ENCODE measurements around the gene DTD1. TPM values are rescaled to one million over a fixed set of nuclear protein-coding genes. Genes with fewer than 3 reads are reported as not detected.

Gene DTD1
- total and polyA plus RNA-seq, 2 of the 13 experiments (the other 11 are each of a cell fraction or from before 2014, with no cell fraction given): 41.2 to 79.3 TPM

DNA sequence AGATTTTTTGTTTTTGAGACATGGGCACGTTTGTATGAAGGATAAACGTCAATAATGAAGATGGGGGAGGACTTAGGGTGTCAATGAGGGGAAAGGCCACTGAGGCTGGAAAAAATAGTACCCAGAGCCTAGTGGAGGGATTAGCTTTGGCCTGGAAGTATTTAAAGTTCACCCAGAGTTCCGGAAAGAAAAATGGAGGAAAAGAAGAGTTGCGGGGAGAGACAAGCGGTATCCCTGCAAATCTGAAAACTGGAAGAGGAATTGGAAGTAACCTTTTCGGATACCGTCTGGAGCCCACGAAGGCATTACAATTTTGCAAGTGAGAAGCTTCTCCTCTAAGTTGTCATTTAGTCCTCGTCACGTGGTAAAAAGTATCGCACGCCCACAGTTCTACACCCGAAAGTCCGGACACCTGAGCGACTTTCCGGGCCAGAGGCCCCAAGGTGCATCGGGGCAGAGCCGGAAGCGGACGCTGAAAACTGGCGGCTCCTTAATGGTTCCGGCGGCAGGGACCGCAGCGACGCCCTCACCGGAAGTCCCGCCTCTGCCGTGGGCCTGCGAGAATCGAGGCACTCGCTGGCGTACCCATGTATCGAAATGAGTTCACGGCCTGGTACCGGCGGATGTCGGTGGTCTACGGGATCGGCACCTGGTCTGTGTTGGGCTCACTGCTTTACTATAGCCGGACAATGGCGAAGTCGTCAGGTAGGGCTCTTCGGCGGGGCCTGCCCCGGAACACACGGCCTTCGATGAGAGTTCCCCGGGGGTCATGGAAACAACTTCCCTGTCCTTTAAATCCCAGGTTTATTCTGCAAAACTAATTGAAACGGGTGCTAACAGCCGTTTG is 20.7 kb upstream of the DTD1 start, which contains the start of gene SMIM26 (continued):
- TF ChIP-seq, protein P1, sequence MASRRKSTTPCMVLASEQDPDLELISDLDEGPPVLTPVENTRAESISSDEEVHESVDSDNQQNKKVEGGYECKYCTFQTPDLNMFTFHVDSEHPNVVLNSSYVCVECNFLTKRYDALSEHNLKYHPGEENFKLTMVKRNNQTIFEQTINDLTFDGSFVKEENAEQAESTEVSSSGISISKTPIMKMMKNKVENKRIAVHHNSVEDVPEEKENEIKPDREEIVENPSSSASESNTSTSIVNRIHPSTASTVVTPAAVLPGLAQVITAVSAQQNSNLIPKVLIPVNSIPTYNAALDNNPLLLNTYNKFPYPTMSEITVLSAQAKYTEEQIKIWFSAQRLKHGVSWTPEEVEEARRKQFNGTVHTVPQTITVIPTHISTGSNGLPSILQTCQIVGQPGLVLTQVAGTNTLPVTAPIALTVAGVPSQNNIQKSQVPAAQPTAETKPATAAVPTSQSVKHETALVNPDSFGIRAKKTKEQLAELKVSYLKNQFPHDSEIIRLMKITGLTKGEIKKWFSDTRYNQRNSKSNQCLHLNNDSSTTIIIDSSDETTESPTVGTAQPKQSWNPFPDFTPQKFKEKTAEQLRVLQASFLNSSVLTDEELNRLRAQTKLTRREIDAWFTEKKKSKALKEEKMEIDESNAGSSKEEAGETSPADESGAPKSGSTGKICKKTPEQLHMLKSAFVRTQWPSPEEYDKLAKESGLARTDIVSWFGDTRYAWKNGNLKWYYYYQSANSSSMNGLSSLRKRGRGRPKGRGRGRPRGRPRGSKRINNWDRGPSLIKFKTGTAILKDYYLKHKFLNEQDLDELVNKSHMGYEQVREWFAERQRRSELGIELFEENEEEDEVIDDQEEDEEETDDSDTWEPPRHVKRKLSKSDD (CRISPR knock-in tag; IDR thresholded peaks at IDR 0.05; ENCODE audit: low read depth): peak; percentile 63
- TF ChIP-seq SNRNP70 (IDR thresholded peaks at IDR 0.05; ENCODE audit: low read depth, low read length): no peak
- TF ChIP-seq, protein P2, sequence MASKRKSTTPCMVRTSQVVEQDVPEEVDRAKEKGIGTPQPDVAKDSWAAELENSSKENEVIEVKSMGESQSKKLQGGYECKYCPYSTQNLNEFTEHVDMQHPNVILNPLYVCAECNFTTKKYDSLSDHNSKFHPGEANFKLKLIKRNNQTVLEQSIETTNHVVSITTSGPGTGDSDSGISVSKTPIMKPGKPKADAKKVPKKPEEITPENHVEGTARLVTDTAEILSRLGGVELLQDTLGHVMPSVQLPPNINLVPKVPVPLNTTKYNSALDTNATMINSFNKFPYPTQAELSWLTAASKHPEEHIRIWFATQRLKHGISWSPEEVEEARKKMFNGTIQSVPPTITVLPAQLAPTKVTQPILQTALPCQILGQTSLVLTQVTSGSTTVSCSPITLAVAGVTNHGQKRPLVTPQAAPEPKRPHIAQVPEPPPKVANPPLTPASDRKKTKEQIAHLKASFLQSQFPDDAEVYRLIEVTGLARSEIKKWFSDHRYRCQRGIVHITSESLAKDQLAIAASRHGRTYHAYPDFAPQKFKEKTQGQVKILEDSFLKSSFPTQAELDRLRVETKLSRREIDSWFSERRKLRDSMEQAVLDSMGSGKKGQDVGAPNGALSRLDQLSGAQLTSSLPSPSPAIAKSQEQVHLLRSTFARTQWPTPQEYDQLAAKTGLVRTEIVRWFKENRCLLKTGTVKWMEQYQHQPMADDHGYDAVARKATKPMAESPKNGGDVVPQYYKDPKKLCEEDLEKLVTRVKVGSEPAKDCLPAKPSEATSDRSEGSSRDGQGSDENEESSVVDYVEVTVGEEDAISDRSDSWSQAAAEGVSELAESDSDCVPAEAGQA (IDR thresholded peaks at IDR 0.05; ENCODE audit: low read depth): peak; percentile 86; the same call in 1 of the 2 replicates
- TF ChIP-seq, protein P2 (CRISPR knock-in tag; IDR thresholded peaks at IDR 0.05; ENCODE audit: borderline replicate concordance): no peak; the same call in 1 of the 2 replicates
- TF ChIP-seq ZNF546 (CRISPR knock-in tag; conservative IDR thresholded peaks at IDR 0.05): peak; percentile 71; the same call in 1 of the 2 replicates
- TF ChIP-seq, protein P3, sequence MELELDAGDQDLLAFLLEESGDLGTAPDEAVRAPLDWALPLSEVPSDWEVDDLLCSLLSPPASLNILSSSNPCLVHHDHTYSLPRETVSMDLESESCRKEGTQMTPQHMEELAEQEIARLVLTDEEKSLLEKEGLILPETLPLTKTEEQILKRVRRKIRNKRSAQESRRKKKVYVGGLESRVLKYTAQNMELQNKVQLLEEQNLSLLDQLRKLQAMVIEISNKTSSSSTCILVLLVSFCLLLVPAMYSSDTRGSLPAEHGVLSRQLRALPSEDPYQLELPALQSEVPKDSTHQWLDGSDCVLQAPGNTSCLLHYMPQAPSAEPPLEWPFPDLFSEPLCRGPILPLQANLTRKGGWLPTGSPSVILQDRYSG (CRISPR knock-in tag; IDR thresholded peaks at IDR 0.05): peak; percentile 80; the same call in 1 of the 2 replicates
- TF ChIP-seq, protein P4, sequence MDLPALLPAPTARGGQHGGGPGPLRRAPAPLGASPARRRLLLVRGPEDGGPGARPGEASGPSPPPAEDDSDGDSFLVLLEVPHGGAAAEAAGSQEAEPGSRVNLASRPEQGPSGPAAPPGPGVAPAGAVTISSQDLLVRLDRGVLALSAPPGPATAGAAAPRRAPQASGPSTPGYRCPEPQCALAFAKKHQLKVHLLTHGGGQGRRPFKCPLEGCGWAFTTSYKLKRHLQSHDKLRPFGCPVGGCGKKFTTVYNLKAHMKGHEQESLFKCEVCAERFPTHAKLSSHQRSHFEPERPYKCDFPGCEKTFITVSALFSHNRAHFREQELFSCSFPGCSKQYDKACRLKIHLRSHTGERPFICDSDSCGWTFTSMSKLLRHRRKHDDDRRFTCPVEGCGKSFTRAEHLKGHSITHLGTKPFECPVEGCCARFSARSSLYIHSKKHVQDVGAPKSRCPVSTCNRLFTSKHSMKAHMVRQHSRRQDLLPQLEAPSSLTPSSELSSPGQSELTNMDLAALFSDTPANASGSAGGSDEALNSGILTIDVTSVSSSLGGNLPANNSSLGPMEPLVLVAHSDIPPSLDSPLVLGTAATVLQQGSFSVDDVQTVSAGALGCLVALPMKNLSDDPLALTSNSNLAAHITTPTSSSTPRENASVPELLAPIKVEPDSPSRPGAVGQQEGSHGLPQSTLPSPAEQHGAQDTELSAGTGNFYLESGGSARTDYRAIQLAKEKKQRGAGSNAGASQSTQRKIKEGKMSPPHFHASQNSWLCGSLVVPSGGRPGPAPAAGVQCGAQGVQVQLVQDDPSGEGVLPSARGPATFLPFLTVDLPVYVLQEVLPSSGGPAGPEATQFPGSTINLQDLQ (CRISPR knock-in tag; IDR thresholded peaks at IDR 0.05): 0 out of 2 replicates have a peak, but pooled peaks have one; percentile 91
- TF ChIP-seq, protein P5, sequence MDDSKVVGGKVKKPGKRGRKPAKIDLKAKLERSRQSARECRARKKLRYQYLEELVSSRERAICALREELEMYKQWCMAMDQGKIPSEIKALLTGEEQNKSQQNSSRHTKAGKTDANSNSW (CRISPR knock-in tag; IDR thresholded peaks at IDR 0.05; ENCODE audit: borderline replicate concordance): peak; percentile 80; the same call in 1 of the 2 replicates
- TF ChIP-seq ZNF547 (CRISPR knock-in tag; IDR thresholded peaks at IDR 0.05): peak; percentile 76; the same call in 1 of the 2 replicates
- TF ChIP-seq ZNF101 (CRISPR knock-in tag; IDR thresholded peaks at IDR 0.05; ENCODE audit: borderline replicate concordance, low read depth): 0 out of 2 replicates have a peak, but pooled peaks have one; percentile 34
- TF ChIP-seq, protein P6, sequence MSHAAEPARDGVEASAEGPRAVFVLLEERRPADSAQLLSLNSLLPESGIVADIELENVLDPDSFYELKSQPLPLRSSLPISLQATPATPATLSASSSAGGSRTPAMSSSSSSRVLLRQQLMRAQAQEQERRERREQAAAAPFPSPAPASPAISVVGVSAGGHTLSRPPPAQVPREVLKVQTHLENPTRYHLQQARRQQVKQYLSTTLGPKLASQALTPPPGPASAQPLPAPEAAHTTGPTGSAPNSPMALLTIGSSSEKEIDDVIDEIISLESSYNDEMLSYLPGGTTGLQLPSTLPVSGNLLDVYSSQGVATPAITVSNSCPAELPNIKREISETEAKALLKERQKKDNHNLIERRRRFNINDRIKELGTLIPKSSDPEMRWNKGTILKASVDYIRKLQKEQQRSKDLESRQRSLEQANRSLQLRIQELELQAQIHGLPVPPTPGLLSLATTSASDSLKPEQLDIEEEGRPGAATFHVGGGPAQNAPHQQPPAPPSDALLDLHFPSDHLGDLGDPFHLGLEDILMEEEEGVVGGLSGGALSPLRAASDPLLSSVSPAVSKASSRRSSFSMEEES (CRISPR knock-in tag; IDR thresholded peaks at IDR 0.05): peak; percentile 86
- no peak for TF ChIP-seq ZBTB3 (CRISPR knock-in tag; IDR thresholded peaks at IDR 0.05; ENCODE audit: borderline replicate concordance, low read depth)
